Mesendoderm (in vitro differentiated cells): ENCODE measurements around the gene NPAP1. TPM values are rescaled to one million over a fixed set of nuclear protein-coding genes. Genes with fewer than 3 reads are reported as not detected.
A peak's percentile ranks its signal among the peaks of the same experiment; 100 is the strongest.
"Not testable (repeated sequence)": the region's sequence is repeated elsewhere in the genome, so short reads cannot be mapped to it uniquely, and the experiment has no call there.

Experiments
- DNase-seq: peaks from one replicate; pipeline ENCODE4 v3.0.0; 2013
- H2AK5ac ChIP-seq: 2 replicates; pipeline ENCODE4 v1.6.1; 2013; ENCODE audit warnings: low read length, inconsistent platforms
- H2BK120ac ChIP-seq: 2 replicates; pipeline ENCODE4 v1.6.1; 2013; ENCODE audit warnings: low read depth, mild to moderate bottlenecking, low read length, moderate library complexity, mixed read lengths
- H2BK15ac ChIP-seq: replicated peaks from 2 replicates; pipeline ENCODE4 v1.6.1; 2013; ENCODE audit warnings: low read depth, mild to moderate bottlenecking, moderate library complexity
- H2BK5ac ChIP-seq: 2 replicates; pipeline ENCODE4 v1.6.1; 2013; ENCODE audit warnings: low read length, inconsistent platforms
- H3K18ac ChIP-seq: 2 replicates; pipeline ENCODE4 v1.6.1; 2013; ENCODE audit warnings: mild to moderate bottlenecking, low read length, mixed read lengths
- H3K23ac ChIP-seq: one replicate; pipeline ENCODE4 v1.6.1; 2013; ENCODE audit warnings: low read length
- H3K27ac ChIP-seq: 2 replicates; pipeline ENCODE4 v1.5.1; 2013; ENCODE audit warnings: low read depth, mild to moderate bottlenecking, inconsistent platforms, low read length, moderate library complexity
- H3K27me3 ChIP-seq: 2 replicates; pipeline ENCODE4 v1.6.1; 2013; ENCODE audit warnings: low read length, control low read depth, mild to moderate bottlenecking, inconsistent platforms; ENCODE audit not compliant: insufficient read depth, poor library complexity
- H3K36me3 ChIP-seq: 2 replicates; pipeline ENCODE4 v1.6.1; 2013; ENCODE audit warnings: low read length, inconsistent platforms; ENCODE audit not compliant: control insufficient read depth, insufficient read depth
- H3K4ac ChIP-seq: one replicate; pipeline ENCODE4 v1.6.1; 2013; ENCODE audit warnings: low read depth, mild to moderate bottlenecking, low read length, moderate library complexity
- H3K4me1 ChIP-seq: 2 replicates; pipeline ENCODE4 v1.6.1; 2013; ENCODE audit warnings: low read depth, low read length, inconsistent platforms; ENCODE audit not compliant: control insufficient read depth
- H3K4me2 ChIP-seq: 2 replicates; pipeline ENCODE4 v1.6.1; 2013; ENCODE audit warnings: low read length
- H3K4me3 ChIP-seq: 2 replicates; pipeline ENCODE4 v1.5.1; 2013; ENCODE audit warnings: mild to moderate bottlenecking, low read length
- H3K56ac ChIP-seq: one replicate; pipeline ENCODE4 v1.6.1; 2013; ENCODE audit warnings: low read length
- H3K79me1 ChIP-seq: 2 replicates; pipeline ENCODE4 v1.6.1; 2013; ENCODE audit warnings: low read length, inconsistent platforms
- H3K79me2 ChIP-seq: 2 replicates; pipeline ENCODE4 v1.6.1; 2013; ENCODE audit warnings: mild to moderate bottlenecking, low read length; ENCODE audit not compliant: control insufficient read depth, insufficient read depth
- H3K9ac ChIP-seq: 2 replicates; pipeline ENCODE4 v1.6.1; 2013; ENCODE audit warnings: low read length, inconsistent platforms
- H4K5ac ChIP-seq: one replicate; pipeline ENCODE4 v1.6.1; 2013; ENCODE audit warnings: low read length
- H4K8ac ChIP-seq: one replicate; pipeline ENCODE4 v1.6.1; 2013; ENCODE audit warnings: low read depth, mild to moderate bottlenecking, control low read depth, low read length, moderate library complexity
- WGBS: extraction: QIAGEN DNeasy Blood & Tissue Kit; methylation state at CpG from one replicate; pipeline ENCODE4 v1.1.7; 2013; ENCODE audit warnings: low lambda C conversion rate, missing lambda C conversion rate; ENCODE audit not compliant: insufficient coverage; ENCODE audit errors: extremely low coverage; 5-methylcytosine and 5-hydroxymethylcytosine counted together
- polyA plus RNA-seq, 2 experiments: library from polyadenylated mRNA; stranded (reverse); fragments of 200-250 nt; gene quantifications; one replicate each; pipeline ENCODE4 v1.2.3, GENCODE V29; 2013

The NPAP1 gene, protein sequence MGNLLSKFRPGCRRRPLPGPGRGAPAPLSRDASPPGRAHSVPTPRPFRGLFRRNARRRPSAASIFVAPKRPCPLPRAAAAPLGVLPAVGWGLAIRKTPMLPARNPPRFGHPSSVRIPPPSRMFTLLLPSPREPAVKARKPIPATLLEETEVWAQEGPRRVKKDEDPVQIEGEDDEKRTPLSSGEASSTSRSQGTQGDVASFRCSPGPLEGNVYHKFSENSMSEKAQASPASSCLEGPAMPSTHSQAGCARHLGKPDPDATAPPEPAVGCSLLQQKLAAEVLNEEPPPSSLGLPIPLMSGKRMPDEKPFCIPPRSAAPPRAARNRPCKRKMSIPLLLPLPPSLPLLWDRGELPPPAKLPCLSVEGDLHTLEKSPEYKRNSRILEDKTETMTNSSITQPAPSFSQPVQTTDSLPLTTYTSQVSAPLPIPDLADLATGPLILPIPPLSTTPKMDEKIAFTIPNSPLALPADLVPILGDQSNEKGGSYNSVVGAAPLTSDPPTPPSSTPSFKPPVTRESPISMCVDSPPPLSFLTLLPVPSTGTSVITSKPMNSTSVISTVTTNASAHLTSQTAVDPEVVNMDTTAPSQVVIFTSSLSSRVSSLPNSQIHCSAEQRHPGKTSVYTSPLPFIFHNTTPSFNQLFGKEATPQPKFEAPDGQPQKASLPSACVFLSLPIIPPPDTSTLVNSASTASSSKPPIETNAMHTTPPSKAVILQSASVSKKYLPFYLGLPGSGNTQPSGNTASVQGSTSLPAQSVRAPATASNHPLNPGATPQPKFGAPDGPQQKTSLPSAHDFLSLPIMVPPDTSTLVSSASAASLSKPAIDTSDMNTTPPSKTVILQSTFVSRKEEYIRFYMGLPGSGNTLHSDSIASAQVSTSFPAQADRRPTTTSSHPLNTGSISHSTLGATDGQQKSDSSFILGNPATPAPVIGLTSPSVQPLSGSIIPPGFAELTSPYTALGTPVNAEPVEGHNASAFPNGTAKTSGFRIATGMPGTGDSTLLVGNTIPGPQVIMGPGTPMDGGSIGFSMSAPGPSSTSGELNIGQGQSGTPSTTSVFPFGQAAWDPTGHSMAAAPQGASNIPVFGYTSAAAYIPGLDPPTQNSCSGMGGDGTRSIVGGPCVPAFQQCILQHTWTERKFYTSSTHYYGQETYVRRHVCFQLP
- 0.06 TPM for polyA plus RNA-seq (2013, experiment 1 of 2)
- polyA plus RNA-seq (2013, experiment 2 of 2) = 0.04 TPM

DNA sequence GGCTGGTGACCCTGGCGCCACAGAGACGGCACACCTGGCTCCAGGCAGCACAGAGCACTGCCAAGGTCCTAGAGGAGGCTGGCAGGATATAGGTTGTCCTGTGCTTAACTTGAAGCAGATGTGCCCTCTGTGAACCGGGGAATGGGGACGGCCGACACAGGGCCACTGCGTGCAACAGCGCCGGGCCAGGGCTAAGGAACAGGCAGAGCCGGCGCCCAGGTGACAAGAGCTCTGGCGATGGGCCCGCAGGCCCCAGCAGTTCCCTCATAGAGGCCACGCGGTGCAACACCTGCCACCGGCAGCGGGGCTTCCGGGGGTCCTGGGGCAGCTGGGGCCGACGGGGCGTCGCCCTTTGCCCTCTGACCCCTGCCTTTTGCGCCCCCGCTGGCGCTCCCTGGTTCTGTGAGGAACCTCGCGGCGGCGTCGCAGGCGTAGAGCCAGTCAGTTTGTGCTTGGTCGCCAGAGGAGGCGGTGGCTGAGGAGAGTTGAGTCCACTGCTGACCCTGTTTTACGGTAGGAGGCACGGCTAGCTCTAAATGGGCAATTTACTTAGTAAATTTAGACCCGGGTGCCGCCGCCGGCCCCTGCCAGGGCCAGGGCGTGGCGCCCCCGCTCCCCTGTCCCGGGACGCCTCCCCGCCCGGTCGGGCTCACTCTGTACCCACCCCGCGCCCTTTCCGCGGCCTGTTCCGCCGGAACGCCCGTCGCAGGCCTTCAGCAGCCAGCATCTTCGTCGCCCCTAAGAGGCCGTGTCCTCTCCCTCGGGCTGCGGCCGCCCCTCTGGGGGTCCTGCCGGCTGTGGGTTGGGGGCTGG lies at the start of gene NPAP1:
TSS of gene NPAP1 (plus strand) at position 444 of the 813 bp plus-strand sequence. CDS start at position 537, 93 bp downstream.
- Histone ChIP-seq H3K79me2 (no peaks in the 10 kb centered on the region), H3K4ac (no peak within 1 kb of the TSS), H3K18ac (no peak within 1 kb of the TSS), H4K8ac (no peak within 1 kb of the TSS), H2BK120ac (no peak within 1 kb of the TSS), H3K4me1 (no peaks in the 10 kb centered on the region), H3K9ac (no peak within 1 kb of the TSS), H2BK15ac (no peak within 1 kb of the TSS), H3K4me2 (no peak within 1 kb of the TSS), H3K23ac (no peak within 1 kb of the TSS), H2AK5ac (no peak within 1 kb of the TSS), H3K79me1 (no peaks in the 10 kb centered on the region), H4K5ac (no peak within 1 kb of the TSS), H3K36me3 (no peaks in the 10 kb centered on the region), H3K27me3 (no peaks in the 10 kb centered on the region), H2BK5ac (no peak within 1 kb of the TSS), H3K56ac (no peak within 1 kb of the TSS), H3K4me3 (no peak within 1 kb of the TSS), H3K27ac (no peak within 1 kb of the TSS)
- no peak for DNase-seq
- no CpG with 5 or more reads among the region's 62 CpGs for WGBS

DNA sequence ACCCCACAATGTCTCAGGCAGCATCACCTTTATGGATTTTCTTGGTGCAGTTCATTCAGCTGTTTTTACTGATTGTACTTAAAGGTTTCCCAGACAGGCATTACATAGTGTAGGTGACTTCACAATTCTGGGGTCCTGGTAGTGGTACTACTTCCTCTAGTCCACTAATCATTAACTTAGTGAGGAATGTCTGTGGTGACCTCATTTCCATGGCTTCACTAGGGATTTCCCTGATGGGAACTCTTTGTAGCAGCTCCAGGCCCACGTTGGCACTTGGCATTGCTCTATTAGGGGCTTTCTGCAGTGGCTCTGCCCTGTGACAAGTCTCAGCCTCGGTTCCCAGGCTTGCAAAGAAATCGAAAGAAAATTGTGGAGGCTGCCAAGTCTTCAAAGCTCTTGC lies 48.1 kb upstream of the NPAP1 start:
- H3K27ac ChIP-seq = no peak overlapping the region
- no peak overlapping the region for H4K8ac ChIP-seq
- H3K36me3 ChIP-seq = no peaks in the 10 kb centered on the region
- no peak for DNase-seq
- no peak overlapping the region for H3K4ac ChIP-seq
- H3K27me3 ChIP-seq = no peaks in the 10 kb centered on the region
- H3K4me3 ChIP-seq = no peak overlapping the region
- no peaks in the 10 kb centered on the region for H3K4me1 ChIP-seq
- no peak overlapping the region for H2BK5ac ChIP-seq
- H3K4me2 ChIP-seq = no peak overlapping the region
- no CpG with 5 or more reads among the region's 3 CpGs for WGBS
- no peak overlapping the region for H3K9ac ChIP-seq
- H2BK120ac ChIP-seq = no peak overlapping the region
- no peak overlapping the region for H3K56ac ChIP-seq
- no peak overlapping the region for H2AK5ac ChIP-seq
- no peaks in the 10 kb centered on the region for H3K79me1 ChIP-seq
- H4K5ac ChIP-seq = no peak overlapping the region
- no peaks in the 10 kb centered on the region for H3K79me2 ChIP-seq
- H3K23ac ChIP-seq = no peak overlapping the region
- H2BK15ac ChIP-seq = no peak overlapping the region
- no peak overlapping the region for H3K18ac ChIP-seq

DNA sequence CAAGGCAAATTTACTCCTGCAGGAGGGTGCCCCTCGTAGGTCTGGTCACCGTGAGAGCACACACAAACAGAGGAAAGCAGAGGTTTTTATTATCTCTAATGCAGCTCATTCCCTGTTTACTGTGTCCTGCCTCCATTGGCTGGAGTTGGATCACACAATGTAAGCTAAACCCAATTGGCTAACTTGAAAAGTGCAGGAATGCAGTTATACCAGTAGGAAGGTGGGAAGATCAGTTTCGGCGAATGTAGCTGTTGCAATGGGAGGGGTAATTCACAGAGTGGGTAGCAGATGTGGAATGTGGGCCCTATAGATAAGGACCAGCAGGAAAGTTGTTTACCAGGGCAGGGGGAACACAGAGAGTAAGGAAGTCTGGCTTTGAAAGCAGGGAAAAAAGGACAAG lies 42.5 kb upstream of the NPAP1 start:
- no peak overlapping the region for H3K4ac ChIP-seq
- WGBS = no CpG with 5 or more reads among the region's 4 CpGs
- no peak overlapping the region for H3K56ac ChIP-seq

DNA sequence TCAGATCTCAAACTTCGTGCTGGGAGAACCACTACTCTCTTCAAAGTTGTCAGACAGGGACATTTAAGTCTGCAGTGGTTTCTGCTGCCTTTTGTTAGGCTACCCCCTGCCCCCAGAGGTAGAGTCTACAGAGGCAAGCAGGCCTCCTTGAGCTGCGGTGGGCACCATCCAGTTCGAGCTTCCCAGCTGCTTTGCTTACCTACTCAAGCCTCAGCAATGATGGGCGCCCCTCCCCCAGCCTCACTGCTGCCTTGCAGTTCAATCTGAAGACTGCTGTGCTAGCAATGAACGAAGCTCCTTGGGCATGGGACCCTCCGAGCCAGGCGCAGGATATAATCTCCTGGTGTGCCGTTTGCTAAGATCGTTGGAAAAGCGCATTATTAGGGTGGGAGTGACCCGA lies 36.2 kb upstream of the NPAP1 start:
- not testable (repeated sequence) for H3K4me1 ChIP-seq, H3K36me3 ChIP-seq, H3K4ac ChIP-seq, H3K18ac ChIP-seq, H3K79me2 ChIP-seq, H2BK5ac ChIP-seq, H2AK5ac ChIP-seq, H2BK120ac ChIP-seq, H2BK15ac ChIP-seq, H4K8ac ChIP-seq, DNase-seq, H3K4me3 ChIP-seq, H3K27ac ChIP-seq, H3K9ac ChIP-seq, H3K56ac ChIP-seq, H3K4me2 ChIP-seq, H4K5ac ChIP-seq, H3K79me1 ChIP-seq, H3K27me3 ChIP-seq, H3K23ac ChIP-seq
- no CpG with 5 or more reads among the region's 11 CpGs for WGBS

More for the DNA sequence above, 42.5 kb upstream of the NPAP1 start:
- no peak overlapping the region for H2BK5ac ChIP-seq
- no peak overlapping the region for H2AK5ac ChIP-seq
- H3K36me3 ChIP-seq = no peaks in the 10 kb centered on the region
- H3K18ac ChIP-seq = no peak overlapping the region
- DNase-seq = peak; percentile 22
- no peaks in the 10 kb centered on the region for H3K79me2 ChIP-seq
- H4K5ac ChIP-seq = no peak overlapping the region
- no peak overlapping the region for H3K4me3 ChIP-seq
- no peaks in the 10 kb centered on the region for H3K4me1 ChIP-seq
- H4K8ac ChIP-seq = no peak overlapping the region
- H3K27me3 ChIP-seq = no peaks in the 10 kb centered on the region
- H3K9ac ChIP-seq = no peak overlapping the region
- H3K23ac ChIP-seq = no peak overlapping the region
- no peak overlapping the region for H2BK15ac ChIP-seq
- no peak overlapping the region for H3K27ac ChIP-seq
- no peak overlapping the region for H3K4me2 ChIP-seq
- H3K79me1 ChIP-seq = no peaks in the 10 kb centered on the region
- no peak overlapping the region for H2BK120ac ChIP-seq

DNA sequence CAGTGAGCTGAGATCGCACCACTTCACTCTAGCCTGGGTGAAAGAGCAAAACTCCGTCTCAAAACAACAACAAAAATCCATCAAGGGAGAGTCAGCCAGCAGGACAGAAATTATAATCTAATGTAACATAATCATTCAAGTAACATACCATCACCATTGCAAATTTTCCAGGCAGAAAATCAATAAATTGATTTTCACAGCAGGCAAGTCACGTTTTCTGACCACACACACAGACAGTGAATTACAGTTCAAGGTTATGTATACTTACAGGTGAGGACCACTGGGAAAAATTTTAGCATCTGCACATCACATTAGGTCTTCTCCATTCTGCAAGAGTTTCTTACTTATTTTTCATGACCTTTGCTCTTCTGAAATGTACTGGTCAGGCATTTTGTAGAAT lies 29.9 kb upstream of the NPAP1 start:
- Histone ChIP-seq H3K18ac (no peak overlapping the region), H4K5ac (no peak overlapping the region), H2AK5ac (no peak overlapping the region), H3K4me3 (no peak overlapping the region), H2BK15ac (no peak overlapping the region), H3K56ac (no peak overlapping the region), H3K79me2 (no peaks in the 10 kb centered on the region), H4K8ac (no peak overlapping the region), H3K9ac (no peak overlapping the region), H3K27ac (no peak overlapping the region), H2BK120ac (no peak overlapping the region), H3K79me1 (no peaks in the 10 kb centered on the region), H3K36me3 (no peaks in the 10 kb centered on the region), H3K23ac (no peak overlapping the region), H3K4ac (no peak overlapping the region), H3K27me3 (no peaks in the 10 kb centered on the region), H3K4me2 (no peak overlapping the region), H2BK5ac (no peak overlapping the region), H3K4me1 (no peaks in the 10 kb centered on the region)
- no peak for DNase-seq
- no CpG with 5 or more reads among the region's 3 CpGs for WGBS
